Activated CD8-positive, alpha-beta T cell treated with anti-CD3 and anti-CD28 coated beads, Interleukin-2, amount 10 ng/mL, durations not matched to agents 7 days and 5 days (primary cell): ENCODE data around the gene CXorf65. TPM values are rescaled to one million over a fixed set of nuclear protein-coding genes. Genes with fewer than 3 reads are reported as not detected.
A peak's percentile ranks its signal among the peaks of the same experiment; 100 is the strongest.

ENCODE experiments used
- ATAC-seq: fragments of 150-1000 bp; cut with Tn5 transposase; one replicate; pipeline ENCODE4 v1.10.0; 2021; ENCODE audit warnings: moderate library complexity
- CTCF ChIA-PET: fragments of 350-600 bp; sonication (Branson Sonifier 250); formaldehyde crosslinking; loops from one replicate; lab custom pipeline; 2021; ENCODE audit warnings: antibody characterized with exemption; lab: Charles Lee
- POLR2A ChIA-PET: fragments of 350-600 bp; sonication (Branson Sonifier 250); formaldehyde crosslinking; loops from one replicate; lab custom pipeline; 2021; ENCODE audit warnings: antibody characterized with exemption; lab: Charles Lee
- DNase-seq: peaks from one replicate; pipeline ENCODE4 v3.0.0-alpha.2; 2020
- H3K27ac Mint-ChIP-seq: one replicate; pipeline ENCODE4 v1.8.0; 2021; ENCODE audit warnings: mild to moderate bottlenecking, mixed read lengths
- H3K27me3 Mint-ChIP-seq: one replicate; pipeline ENCODE4 v1.8.0; 2021; ENCODE audit warnings: low read depth, mixed read lengths
- H3K36me3 Mint-ChIP-seq: one replicate; pipeline ENCODE4 v1.8.0; 2021; ENCODE audit warnings: low read depth, mixed read lengths
- H3K4me1 Mint-ChIP-seq: one replicate; pipeline ENCODE4 v1.8.0; 2021; ENCODE audit warnings: low read depth, mixed read lengths
- H3K4me3 Mint-ChIP-seq: one replicate; pipeline ENCODE4 v1.8.0; 2021; ENCODE audit warnings: mild to moderate bottlenecking, mixed read lengths
- H3K9me3 Mint-ChIP-seq: one replicate; pipeline ENCODE4 v1.8.0; 2022; ENCODE audit warnings: mixed read lengths; ENCODE audit not compliant: insufficient read depth
- total RNA-seq, 2 experiments: library from RNA; stranded (reverse); gene quantifications; one replicate each; pipeline ENCODE4 v1.2.3, GENCODE V29; 2021

The CXorf65 gene
- total RNA-seq, 2 experiments from 2014 or later = 12.7 to 17.6 TPM

DNA sequence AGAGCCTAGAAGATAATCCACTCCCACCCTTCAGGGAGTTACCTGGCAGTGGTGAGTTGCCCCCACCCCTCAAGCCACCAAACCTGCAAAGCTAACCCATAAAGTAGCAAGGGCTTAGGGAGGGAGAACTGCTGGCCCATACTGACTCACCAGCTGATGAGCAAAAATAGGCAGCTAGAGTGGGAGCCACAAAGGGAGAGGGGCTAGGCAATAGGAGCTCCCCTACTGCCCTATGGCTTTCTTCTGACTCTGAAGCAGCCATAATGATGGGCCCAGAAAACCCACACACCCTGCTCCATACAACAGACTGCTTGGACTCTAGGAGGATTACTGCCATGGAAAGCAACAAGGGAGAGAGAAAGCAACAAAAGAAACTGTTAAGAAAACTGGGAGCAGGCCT lies 46.4 kb downstream of the CXorf65 start:
- Mint-ChIP-seq H3K36me3 (peaks cover 39% of the 10 kb centered on the region), H3K27me3 (no peaks in the 10 kb centered on the region), H3K4me3 (no peak overlapping the region), H3K9me3 (no peaks in the 10 kb centered on the region), H3K27ac (peak overlapping the region; percentile 78), H3K4me1 (peaks cover 46% of the 10 kb centered on the region)
- CTCF ChIA-PET = no interaction called here
- ATAC-seq = no peak
- no peak for DNase-seq
- POLR2A ChIA-PET = interaction anchor here (2.3 kb wide), 1 partner anchor 8 kb away, joined by 9 read pairs; the partner anchor contains the start of gene SNX12

DNA sequence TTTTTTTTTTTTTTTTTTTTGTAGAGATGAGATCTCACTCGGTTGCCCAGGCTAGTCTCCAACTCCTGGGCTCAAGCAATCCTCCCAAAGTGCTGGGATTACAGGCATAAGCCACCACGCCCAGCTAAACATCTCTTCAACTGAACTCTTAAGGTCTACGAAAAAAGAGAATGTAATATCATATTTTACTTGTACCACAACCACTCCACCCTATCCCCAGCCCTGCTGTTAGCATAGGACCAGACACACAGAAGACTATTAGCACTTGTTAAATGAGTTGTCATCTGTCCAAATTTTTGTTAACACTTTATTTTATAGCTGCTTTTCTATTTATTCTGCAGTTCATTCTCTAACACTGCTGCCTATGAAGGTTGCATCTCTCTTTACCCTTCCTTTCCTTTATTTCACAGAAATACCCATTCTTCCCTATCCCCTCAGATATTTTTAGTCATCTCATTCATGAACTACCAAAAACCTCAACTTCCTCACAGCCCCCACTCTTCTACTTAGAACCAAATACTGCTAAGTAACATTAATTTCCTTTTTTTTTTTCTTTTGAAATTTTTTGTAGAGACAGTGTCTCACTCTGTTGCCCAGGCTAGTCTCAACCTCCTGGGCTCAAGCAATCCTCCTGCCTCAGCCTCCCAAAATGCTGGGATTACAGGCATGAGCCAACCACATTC lies 48.6 kb downstream of the CXorf65 start:
- POLR2A ChIA-PET = interaction anchor here (2.3 kb wide), 1 partner anchor 10 kb away, joined by 9 read pairs; the partner anchor contains the start of gene SNX12
- Mint-ChIP-seq H3K4me1 (peaks cover 39% of the 10 kb centered on the region), H3K9me3 (no peaks in the 10 kb centered on the region), H3K27me3 (no peaks in the 10 kb centered on the region), H3K27ac (peak overlapping the region; percentile 78), H3K36me3 (peaks cover 41% of the 10 kb centered on the region), H3K4me3 (peak overlapping the region; percentile 22)
- DNase-seq (no peak), ATAC-seq (no peak)
- CTCF ChIA-PET = interaction anchor here (0.8 kb wide), 1 partner anchor 1497 kb away, joined by 3 read pairs; no protein-coding TSS in a partner anchor

DNA sequence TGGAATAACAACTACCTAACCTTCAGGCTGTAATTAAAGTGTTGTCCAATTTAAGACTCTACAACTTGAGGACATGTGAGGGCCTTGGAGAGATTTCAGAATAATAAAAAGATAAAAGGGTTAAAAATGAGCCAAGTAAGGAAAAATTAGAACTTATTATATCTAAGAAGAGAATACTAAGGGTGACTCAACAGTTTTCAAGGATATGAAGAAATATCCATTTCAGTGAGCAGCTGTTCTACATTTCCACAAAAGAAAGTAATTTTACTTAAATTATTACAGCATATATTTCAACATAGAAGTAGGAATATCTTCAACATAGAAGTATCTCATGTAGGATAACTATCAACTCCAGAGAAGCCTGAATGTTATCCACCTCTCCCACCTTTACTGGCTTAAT lies 49.7 kb downstream of the CXorf65 start:
- ATAC-seq (no peak), DNase-seq (no peak)
- peaks cover 34% of the 10 kb centered on the region for H3K36me3 Mint-ChIP-seq
- ChIA-PET POLR2A (no interaction called here), CTCF (no interaction called here)
- peaks cover 39% of the 10 kb centered on the region for H3K4me1 Mint-ChIP-seq
- no peak overlapping the region for H3K27ac Mint-ChIP-seq
- no peaks in the 10 kb centered on the region for H3K27me3 Mint-ChIP-seq
- H3K4me3 Mint-ChIP-seq = no peak overlapping the region
- H3K9me3 Mint-ChIP-seq = no peaks in the 10 kb centered on the region

Other genes starting within 250 kb of the CXorf65 start
- not detected for gene TEX11, start 198.0 kb downstream of the CXorf65 start, total RNA-seq
- 1 to 10 TPM; 1.0 to 1.7 TPM for gene SLC7A3, start 175.6 kb downstream of the CXorf65 start, total RNA-seq
- 10 to 100 TPM; 38.9 to 46.9 TPM for gene SNX12, start 38.4 kb downstream of the CXorf65 start, total RNA-seq
- gene FOXO4, start 10.9 kb downstream of the CXorf65 start, total RNA-seq = 10 to 100 TPM; 12.7 to 14.2 TPM
- gene IL2RG, start 4.8 kb upstream of the CXorf65 start, total RNA-seq = 100 to 1,000 TPM; 348 to 351 TPM
- gene MED12, start 11.9 kb upstream of the CXorf65 start, total RNA-seq = 10 to 100 TPM; 49.0 to 50.2 TPM
- gene NLGN3, start 38.1 kb upstream of the CXorf65 start, total RNA-seq = under 1 TPM; 0.74 to 0.83 TPM
- not detected for gene GJB1, start 116.5 kb upstream of the CXorf65 start, total RNA-seq
- 10 to 100 TPM; 31.9 to 33.4 TPM for gene ZMYM3, start 147.4 kb upstream of the CXorf65 start, total RNA-seq
- gene NONO, start 176.9 kb upstream of the CXorf65 start, total RNA-seq = 100 to 1,000 TPM; 446 to 478 TPM
- gene ITGB1BP2, start 195.0 kb upstream of the CXorf65 start, total RNA-seq = 1 to 10 TPM; 5.4 to 5.5 TPM